ENCODE data around the gene ANKRD40.

Gene ANKRD40

DNA sequence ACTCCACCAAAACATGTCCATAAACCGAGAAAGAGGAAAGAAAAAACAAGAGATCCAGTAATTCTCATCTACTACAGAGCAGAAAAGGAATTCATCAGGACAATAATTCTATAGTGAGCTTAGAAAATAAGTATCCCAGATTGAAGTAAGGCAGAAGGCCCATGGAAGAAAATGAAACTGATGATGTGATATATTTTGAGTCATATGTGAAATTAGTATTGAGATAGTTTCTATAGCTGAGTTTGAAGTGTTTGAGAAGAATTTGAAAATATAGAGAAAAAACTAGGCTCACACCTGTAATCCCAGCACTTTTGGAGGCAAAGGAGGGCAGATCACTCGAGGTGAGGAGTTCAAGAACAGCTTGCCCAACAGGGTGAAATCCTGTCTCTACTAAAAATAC is 31.4 kb upstream of the ANKRD40 start:
- Histone ChIP-seq H3K9ac (ENCODE audit: low read length) (no peak overlapping the region), H3K4me3 (ENCODE audit: low read length) (no peak overlapping the region), H3K27ac (ENCODE audit: low read length) (no peak overlapping the region), H3K4me1 (ENCODE audit: low read length) (no peaks in the 10 kb centered on the region), H3K36me3 (replicated peaks; ENCODE audit: low read depth, low read length) (peaks cover 59% of the 10 kb centered on the region), H3K79me2 (ENCODE audit: low read length) (peaks cover 76% of the 10 kb centered on the region), H3K9me3 (ENCODE audit: insufficient read depth, low read length) (no peaks in the 10 kb centered on the region), H4K20me1 (ENCODE audit: insufficient read depth, low read length) (peaks cover 59% of the 10 kb centered on the region), H3K27me3 (ENCODE audit: low read depth, low read length) (no peaks in the 10 kb centered on the region), H3K4me2 (ENCODE audit: low read length) (no peak overlapping the region), H2AFZ (ENCODE audit: low read depth, low read length) (no peak overlapping the region)
- TF ChIP-seq CTCF (IDR thresholded peaks at IDR 0.05; ENCODE audit: low read depth, low read length) (no peak), EZH2phosphoT487 (IDR thresholded peaks at IDR 0.05; ENCODE audit: low read depth) (no peak)

DNA sequence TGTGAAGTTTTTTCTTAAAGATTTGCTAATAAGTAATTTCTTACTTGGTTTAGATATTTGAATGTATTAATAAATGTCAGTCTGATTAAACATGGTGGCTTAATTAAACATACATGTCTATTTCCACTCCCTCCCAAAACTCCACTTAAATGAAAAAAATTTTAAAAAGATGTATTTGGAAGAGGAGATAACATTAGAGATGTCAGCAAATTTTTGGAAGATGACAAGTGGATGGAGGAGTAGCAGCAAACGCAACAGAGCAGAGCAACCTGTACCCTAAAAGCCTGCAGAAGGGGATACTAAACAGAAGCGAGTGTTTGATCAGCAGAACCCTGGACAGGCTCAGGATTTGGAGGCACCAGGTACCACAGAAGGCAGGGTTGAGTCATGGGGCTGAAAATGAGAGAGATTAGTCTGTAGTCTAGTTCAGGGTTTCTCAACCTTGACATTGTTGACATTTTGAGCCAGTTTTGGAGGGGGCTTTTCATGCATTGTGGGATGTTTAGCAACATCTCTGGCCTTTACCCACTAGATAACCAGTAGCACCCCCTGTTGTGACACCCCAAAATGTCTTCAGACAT is 29.5 kb upstream of the ANKRD40 start:
- Histone ChIP-seq H3K4me3 (ENCODE audit: low read length) (no peak overlapping the region), H3K79me2 (ENCODE audit: low read length) (peaks cover 95% of the 10 kb centered on the region), H2AFZ (ENCODE audit: low read depth, low read length) (no peak overlapping the region), H3K36me3 (replicated peaks; ENCODE audit: low read depth, low read length) (peaks cover 51% of the 10 kb centered on the region), H3K27me3 (ENCODE audit: low read depth, low read length) (no peaks in the 10 kb centered on the region), H3K4me1 (ENCODE audit: low read length) (peaks cover 7% of the 10 kb centered on the region; the same call in 1 of the 2 replicates), H3K9me3 (ENCODE audit: insufficient read depth, low read length) (no peaks in the 10 kb centered on the region), H3K9ac (ENCODE audit: low read length) (no peak overlapping the region), H4K20me1 (ENCODE audit: insufficient read depth, low read length) (peaks cover 71% of the 10 kb centered on the region), H3K4me2 (ENCODE audit: low read length) (no peak overlapping the region), H3K27ac (ENCODE audit: low read length) (no peak overlapping the region)
- TF ChIP-seq CTCF (IDR thresholded peaks at IDR 0.05; ENCODE audit: low read depth, low read length) (no peak), EZH2phosphoT487 (IDR thresholded peaks at IDR 0.05; ENCODE audit: low read depth) (no peak)

DNA sequence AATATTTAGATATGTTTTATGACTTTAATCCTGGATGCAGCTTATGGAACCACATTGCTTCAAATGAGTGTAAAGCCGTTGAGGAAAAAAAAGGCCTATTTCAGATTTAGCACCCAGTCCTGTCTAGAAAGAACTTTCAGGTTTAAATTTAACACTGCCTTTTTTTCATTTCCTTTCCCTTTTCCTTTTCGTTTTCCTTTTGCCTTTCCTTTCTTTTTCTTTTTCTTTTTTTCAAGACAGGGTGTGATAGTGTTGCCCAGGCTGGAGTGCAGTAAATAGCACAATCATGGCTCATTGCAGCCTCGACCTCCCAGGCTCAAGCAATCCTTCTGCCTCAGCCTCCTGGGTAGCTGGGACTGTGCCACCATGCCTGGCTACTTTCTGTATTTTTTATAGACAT is 27.6 kb upstream of the ANKRD40 start:
- H4K20me1 ChIP-seq (ENCODE audit: insufficient read depth, low read length): peaks cover 90% of the 10 kb centered on the region
- H2AFZ ChIP-seq (ENCODE audit: low read depth, low read length): no peak overlapping the region
- no peak overlapping the region for H3K9ac ChIP-seq (ENCODE audit: low read length)
- H3K4me3 ChIP-seq (ENCODE audit: low read length): no peak overlapping the region
- peaks cover 16% of the 10 kb centered on the region; the same call in 1 of the 2 replicates for H3K4me1 ChIP-seq (ENCODE audit: low read length)
- TF ChIP-seq EZH2phosphoT487 (IDR thresholded peaks at IDR 0.05; ENCODE audit: low read depth): no peak
- TF ChIP-seq CTCF (IDR thresholded peaks at IDR 0.05; ENCODE audit: low read depth, low read length): no peak
- H3K4me2 ChIP-seq (ENCODE audit: low read length): no peak overlapping the region
- H3K9me3 ChIP-seq (ENCODE audit: insufficient read depth, low read length): no peaks in the 10 kb centered on the region
- H3K27me3 ChIP-seq (ENCODE audit: low read depth, low read length): no peaks in the 10 kb centered on the region
- no peak overlapping the region for H3K27ac ChIP-seq (ENCODE audit: low read length)
- peaks cover 100% of the 10 kb centered on the region for H3K79me2 ChIP-seq (ENCODE audit: low read length)
- peaks cover 37% of the 10 kb centered on the region for H3K36me3 ChIP-seq (replicated peaks; ENCODE audit: low read depth, low read length)

- H3K4me1 ChIP-seq (ENCODE audit: low read length): peaks cover 16% of the 10 kb centered on the region; the same call in 1 of the 2 replicates
- no peak overlapping the region for H3K4me2 ChIP-seq (ENCODE audit: low read length)
- no peaks in the 10 kb centered on the region for H3K9me3 ChIP-seq (ENCODE audit: insufficient read depth, low read length)
- TF ChIP-seq EZH2phosphoT487 (IDR thresholded peaks at IDR 0.05; ENCODE audit: low read depth) (no peak), CTCF (IDR thresholded peaks at IDR 0.05; ENCODE audit: low read depth, low read length) (no peak)
- peaks cover 90% of the 10 kb centered on the region for H4K20me1 ChIP-seq (ENCODE audit: insufficient read depth, low read length)
- H3K36me3 ChIP-seq (replicated peaks; ENCODE audit: low read depth, low read length): peaks cover 12% of the 10 kb centered on the region
- no peak overlapping the region for H3K4me3 ChIP-seq (ENCODE audit: low read length)
- peaks cover 100% of the 10 kb centered on the region for H3K79me2 ChIP-seq (ENCODE audit: low read length)
- no peak overlapping the region for H3K9ac ChIP-seq (ENCODE audit: low read length)
- no peaks in the 10 kb centered on the region for H3K27me3 ChIP-seq (ENCODE audit: low read depth, low read length)
- H2AFZ ChIP-seq (ENCODE audit: low read depth, low read length): no peak overlapping the region
- H3K27ac ChIP-seq (ENCODE audit: low read length): no peak overlapping the region
Measured at GRCh38 chr17:50731575-50732460, 24.1 kb upstream of the ANKRD40 start.

Data from OCI-LY3 (cell line).